Stomach (tissue), 4 donors: Measurements from ENCODE around the gene SPI1.

Experiments used
- POLR2A ChIP-seq, 4 donors: fragments of 450-650 bp; IDR thresholded peaks; one replicate each; pipeline ENCODE4 v1.6.1; 2016; ENCODE audit warnings: antibody characterized with exemption in 4 of 4, control low read depth in 2 of 4, mild to moderate bottlenecking in 1 of 4, moderate library complexity in 1 of 4
- POLR2AphosphoS5 ChIP-seq, 3 donors: sonication (generic); formaldehyde crosslinking; IDR thresholded peaks; one replicate each; pipeline ENCODE4 v1.6.1; 2016; ENCODE audit warnings: antibody characterized with exemption in 3 of 3
- TF ChIP-seq, protein P1 (sequence below), 7 experiments: fragments of 450-650 bp in 4 of 7; fragments of 200-600 bp in 3 of 7; sonication (generic) in 3 of 7; IDR thresholded peaks; one replicate each; pipeline ENCODE4 v1.5.1; 2016 to 2019; ENCODE audit warnings: antibody characterized with exemption in 7 of 7, control low read depth in 2 of 7, mild to moderate bottlenecking in 1 of 7

DNA sequence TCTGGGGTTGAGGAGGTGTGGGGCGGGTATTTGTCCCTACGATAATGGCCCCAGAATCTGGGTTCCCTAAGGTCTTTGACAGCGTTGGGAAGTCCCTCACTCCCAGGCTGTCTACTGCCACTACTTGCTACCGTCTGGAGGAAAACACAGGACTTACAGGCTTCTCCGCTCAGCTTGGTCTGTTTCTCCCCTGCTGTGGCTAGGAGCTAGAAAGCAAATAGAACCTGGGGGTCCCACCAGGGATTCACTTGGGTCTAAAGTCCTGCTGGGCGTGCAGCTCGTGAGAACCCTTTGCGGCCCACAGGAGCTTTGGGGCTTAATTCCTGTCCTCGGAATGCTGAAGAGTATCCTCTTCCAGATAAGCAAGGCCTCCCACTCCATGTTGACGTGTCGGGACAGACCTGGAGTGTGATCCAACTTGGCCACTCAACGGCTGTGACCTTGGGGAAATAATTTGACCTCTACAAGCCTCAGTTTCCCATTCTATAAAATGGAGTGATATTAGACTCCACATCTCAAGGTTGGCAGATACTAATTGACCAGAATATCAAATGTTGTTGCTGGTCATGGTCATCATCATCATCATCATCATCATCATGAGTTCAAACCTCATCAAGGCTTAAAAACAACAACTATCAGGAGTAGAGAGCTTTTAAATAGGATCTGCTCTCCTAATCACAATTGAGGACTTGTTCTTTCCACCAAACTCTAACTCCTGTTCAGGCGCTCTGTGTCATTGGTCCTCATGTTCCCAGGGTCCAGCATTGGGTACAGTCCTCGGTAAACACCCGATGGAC is 24.2 kb downstream of the SPI1 start:
- TF ChIP-seq POLR2A (IDR thresholded peaks at IDR 0.05) (no peak), POLR2AphosphoS5 (IDR thresholded peaks at IDR 0.05) (no peak)
- TF ChIP-seq, protein P1, sequence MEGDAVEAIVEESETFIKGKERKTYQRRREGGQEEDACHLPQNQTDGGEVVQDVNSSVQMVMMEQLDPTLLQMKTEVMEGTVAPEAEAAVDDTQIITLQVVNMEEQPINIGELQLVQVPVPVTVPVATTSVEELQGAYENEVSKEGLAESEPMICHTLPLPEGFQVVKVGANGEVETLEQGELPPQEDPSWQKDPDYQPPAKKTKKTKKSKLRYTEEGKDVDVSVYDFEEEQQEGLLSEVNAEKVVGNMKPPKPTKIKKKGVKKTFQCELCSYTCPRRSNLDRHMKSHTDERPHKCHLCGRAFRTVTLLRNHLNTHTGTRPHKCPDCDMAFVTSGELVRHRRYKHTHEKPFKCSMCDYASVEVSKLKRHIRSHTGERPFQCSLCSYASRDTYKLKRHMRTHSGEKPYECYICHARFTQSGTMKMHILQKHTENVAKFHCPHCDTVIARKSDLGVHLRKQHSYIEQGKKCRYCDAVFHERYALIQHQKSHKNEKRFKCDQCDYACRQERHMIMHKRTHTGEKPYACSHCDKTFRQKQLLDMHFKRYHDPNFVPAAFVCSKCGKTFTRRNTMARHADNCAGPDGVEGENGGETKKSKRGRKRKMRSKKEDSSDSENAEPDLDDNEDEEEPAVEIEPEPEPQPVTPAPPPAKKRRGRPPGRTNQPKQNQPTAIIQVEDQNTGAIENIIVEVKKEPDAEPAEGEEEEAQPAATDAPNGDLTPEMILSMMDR (IDR thresholded peaks at IDR 0.05), result no peak
